K562 (cell line): ENCODE results near the gene MXRA7. TPM values are rescaled to one million over a fixed set of nuclear protein-coding genes. Genes with fewer than 3 reads are reported as not detected.

Experiments used
- ARID4B ChIP-seq: sonication (generic); formaldehyde crosslinking; IDR thresholded peaks from 2 replicates; pipeline ENCODE4 v1.8.0; 2022; ENCODE audit warnings: mild to moderate bottlenecking, missing genetic modification reagents
- ASH1L ChIP-seq: fragments of 450-650 bp; IDR thresholded peaks from 2 replicates; pipeline ENCODE4 v1.6.1; 2018; ENCODE audit warnings: borderline replicate concordance, mild to moderate bottlenecking, low read depth; ENCODE audit not compliant: partially characterized antibody
- BMI1 ChIP-seq: fragments of 150-350 bp; IDR thresholded peaks from 2 replicates; pipeline ENCODE4 v1.6.1; 2014; ENCODE audit warnings: low read length
- CREB3 ChIP-seq: fragments of 450-650 bp; conservative IDR thresholded peaks from 2 replicates; pipeline ENCODE4 v1.6.1; 2016; ENCODE audit warnings: missing genetic modification characterization, low read depth, mild to moderate bottlenecking, missing compliant biosample characterization, moderate library complexity
- FOS ChIP-seq: IDR thresholded peaks from 3 replicates; pipeline ENCODE4 v1.6.1; 2011; ENCODE audit not compliant: insufficient read length; ENCODE audit errors: extremely low read depth
- HNRNPK ChIP-seq: fragments of 200-400 bp; formaldehyde crosslinking; IDR thresholded peaks from one replicate; pipeline ENCODE4 v1.6.1; 2018; ENCODE audit warnings: mild to moderate bottlenecking, low read depth, low read length; ENCODE audit not compliant: poor library complexity, severe bottlenecking
- KAT7 ChIP-seq: sonication (generic); formaldehyde crosslinking; IDR thresholded peaks from 2 replicates; pipeline ENCODE4 v1.8.0; 2022; ENCODE audit warnings: missing genetic modification reagents, mild to moderate bottlenecking, borderline replicate concordance
- KDM1A ChIP-seq, 2 experiments: fragments of 450-650 bp; IDR thresholded peaks; 2 replicates each; pipeline ENCODE4 v1.6.1; 2016; ENCODE audit warnings: mild to moderate bottlenecking in 2 of 2
- NFATC3 ChIP-seq: fragments of 450-650 bp; IDR thresholded peaks from 2 replicates; pipeline ENCODE4 v1.6.1; 2017; ENCODE audit warnings: mild to moderate bottlenecking
- NUFIP1 ChIP-seq: fragments of 450-650 bp; IDR thresholded peaks from 2 replicates; pipeline ENCODE4 v1.6.1; 2018; ENCODE audit not compliant: partially characterized antibody
- POLR2AphosphoS5 ChIP-seq: IDR thresholded peaks from 2 replicates; pipeline ENCODE4 v1.6.1; 2011; ENCODE audit warnings: mild to moderate bottlenecking, low read depth, low read length, moderate library complexity; ENCODE audit not compliant: control insufficient read depth, insufficient read depth
- RBM22 ChIP-seq: fragments of 200-400 bp; formaldehyde crosslinking; IDR thresholded peaks from 2 replicates; pipeline ENCODE4 v1.6.1; 2018; ENCODE audit warnings: low read length, low read depth; ENCODE audit not compliant: poor library complexity, severe bottlenecking
- SLC30A9 ChIP-seq: fragments of 250-450 bp; sonication (Bioruptor Pico); IDR thresholded peaks from 2 replicates; pipeline ENCODE4 v1.8.0; 2022; ENCODE audit warnings: mild to moderate bottlenecking, moderate library complexity
- ZNF124 ChIP-seq: sonication (generic); formaldehyde crosslinking; IDR thresholded peaks from 2 replicates; pipeline ENCODE4 v1.8.1; 2022; ENCODE audit warnings: missing genetic modification reagents
- ZNF239 ChIP-seq: fragments of 250-450 bp; sonication (Bioruptor Pico); IDR thresholded peaks from 2 replicates; pipeline ENCODE4 v1.4.0; 2020; ENCODE audit warnings: mild to moderate bottlenecking
- ZNF57 ChIP-seq: fragments of 450-650 bp; formaldehyde crosslinking; IDR thresholded peaks from 2 replicates; pipeline ENCODE4 v1.4.0; 2020; ENCODE audit warnings: mild to moderate bottlenecking, moderate library complexity
- polyA plus RNA-seq, 8 experiments: library from polyadenylated mRNA; depleted of rRNA in 4 of 8; stranded (reverse) in 5 of 8; unstranded in 3 of 8; fragments of >200 nt; fragmentation: Nextera tagmentation in 2 of 8; fragmentation: Illumina TruSeq in 1 of 8; extraction: Ambion mirVana in 2 of 8; extraction: Trizol in 1 of 8; gene quantifications; 2 replicates each; pipeline versions ENCODE4 v1.2.1 to v1.2.3, GENCODE V29; 2011 to 2014; ENCODE audit warnings: inconsistent platforms in 1 of 8, missing spikeins in 1 of 8
- total RNA-seq, 7 experiments: library from RNA; depleted of rRNA in 6 of 7; stranded (reverse); fragments of >200 nt in 6 of 7; fragmentation: Illumina TruSeq in 2 of 7; extraction: Trizol in 2 of 7; gene quantifications; 2 replicates each; pipeline versions ENCODE4 v1.2.1 to v1.2.3, GENCODE V29; 2011 to 2021; ENCODE audit warnings: low replicate concordance in 1 of 7
- TF ChIP-seq, protein P1 (sequence below): sonication (generic); formaldehyde crosslinking; IDR thresholded peaks from 2 replicates; pipeline ENCODE4 v1.8.0; 2022; ENCODE audit warnings: mild to moderate bottlenecking, low read depth, missing genetic modification reagents
- TF ChIP-seq, protein P2 (sequence below): IDR thresholded peaks from 2 replicates; pipeline ENCODE4 v1.6.1; 2014; ENCODE audit warnings: antibody characterized with exemption
- TF ChIP-seq, protein P3 (sequence below), 2 experiments: fragments of 450-650 bp in 1 of 2; sonication (generic) in 1 of 2; formaldehyde crosslinking; conservative IDR thresholded peaks; 2 replicates each; pipeline versions ENCODE4 v1.4.0 to v1.8.1; 2020 to 2022; ENCODE audit warnings: mild to moderate bottlenecking in 1 of 2, missing genetic modification reagents in 1 of 2

The MXRA7 gene
- total and polyA plus RNA-seq, 9 of the 15 experiments (the other 6 are each of a cell fraction or from before 2014, with no cell fraction given): 2.6 to 38.4 (median 14.3) TPM

- no peak for TF ChIP-seq ZNF57 (CRISPR knock-in tag)
- TF ChIP-seq, protein P1, sequence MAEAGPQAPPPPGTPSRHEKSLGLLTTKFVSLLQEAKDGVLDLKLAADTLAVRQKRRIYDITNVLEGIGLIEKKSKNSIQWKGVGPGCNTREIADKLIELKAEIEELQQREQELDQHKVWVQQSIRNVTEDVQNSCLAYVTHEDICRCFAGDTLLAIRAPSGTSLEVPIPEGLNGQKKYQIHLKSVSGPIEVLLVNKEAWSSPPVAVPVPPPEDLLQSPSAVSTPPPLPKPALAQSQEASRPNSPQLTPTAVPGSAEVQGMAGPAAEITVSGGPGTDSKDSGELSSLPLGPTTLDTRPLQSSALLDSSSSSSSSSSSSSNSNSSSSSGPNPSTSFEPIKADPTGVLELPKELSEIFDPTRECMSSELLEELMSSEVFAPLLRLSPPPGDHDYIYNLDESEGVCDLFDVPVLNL: no peak
- TF ChIP-seq NUFIP1: no peak
- no peak for TF ChIP-seq FOS
- no peak for TF ChIP-seq ASH1L
- TF ChIP-seq KAT7 (CRISPR knock-in tag): no peak
- TF ChIP-seq CREB3 (tag): no peak
- TF ChIP-seq ZNF239 (CRISPR knock-in tag): no peak
- TF ChIP-seq RBM22: no peak
- no peak for TF ChIP-seq SLC30A9 (CRISPR knock-in tag)
- TF ChIP-seq, protein P2, sequence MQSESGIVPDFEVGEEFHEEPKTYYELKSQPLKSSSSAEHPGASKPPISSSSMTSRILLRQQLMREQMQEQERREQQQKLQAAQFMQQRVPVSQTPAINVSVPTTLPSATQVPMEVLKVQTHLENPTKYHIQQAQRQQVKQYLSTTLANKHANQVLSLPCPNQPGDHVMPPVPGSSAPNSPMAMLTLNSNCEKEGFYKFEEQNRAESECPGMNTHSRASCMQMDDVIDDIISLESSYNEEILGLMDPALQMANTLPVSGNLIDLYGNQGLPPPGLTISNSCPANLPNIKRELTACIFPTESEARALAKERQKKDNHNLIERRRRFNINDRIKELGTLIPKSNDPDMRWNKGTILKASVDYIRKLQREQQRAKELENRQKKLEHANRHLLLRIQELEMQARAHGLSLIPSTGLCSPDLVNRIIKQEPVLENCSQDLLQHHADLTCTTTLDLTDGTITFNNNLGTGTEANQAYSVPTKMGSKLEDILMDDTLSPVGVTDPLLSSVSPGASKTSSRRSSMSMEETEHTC: no peak
- no peak for TF ChIP-seq HNRNPK
- TF ChIP-seq KDM1A (IDR thresholded peaks at IDR 0.05): peak; percentile 56 to 76; a peak in 3 of 4 replicates
- TF ChIP-seq ZNF124 (CRISPR knock-in tag): no peak
- 0 out of 2 replicates have a peak, but pooled peaks have one; percentile 35 for TF ChIP-seq POLR2AphosphoS5
- TF ChIP-seq ARID4B (CRISPR knock-in tag): no peak
- no peak for TF ChIP-seq BMI1
- TF ChIP-seq NFATC3: no peak
- TF ChIP-seq, protein P3, sequence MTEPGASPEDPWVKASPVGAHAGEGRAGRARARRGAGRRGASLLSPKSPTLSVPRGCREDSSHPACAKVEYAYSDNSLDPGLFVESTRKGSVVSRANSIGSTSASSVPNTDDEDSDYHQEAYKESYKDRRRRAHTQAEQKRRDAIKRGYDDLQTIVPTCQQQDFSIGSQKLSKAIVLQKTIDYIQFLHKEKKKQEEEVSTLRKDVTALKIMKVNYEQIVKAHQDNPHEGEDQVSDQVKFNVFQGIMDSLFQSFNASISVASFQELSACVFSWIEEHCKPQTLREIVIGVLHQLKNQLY (CRISPR knock-in tag; conservative IDR thresholded peaks at IDR 0.05): no peak
Observed at GRCh38 chr17:76659928-76660655, 50.7 kb downstream of the MXRA7 start (continued).
